ENCODE measurements around the gene SHOC1. TPM values are rescaled to one million over a fixed set of nuclear protein-coding genes. Genes with fewer than 3 reads are reported as not detected.
"Not testable (repeated sequence)": the region's sequence is repeated elsewhere in the genome, so short reads cannot be mapped to it uniquely, and the experiment has no call there.

Gene SHOC1
- total RNA-seq, 1 donor from 2014 or later: not detected

DNA sequence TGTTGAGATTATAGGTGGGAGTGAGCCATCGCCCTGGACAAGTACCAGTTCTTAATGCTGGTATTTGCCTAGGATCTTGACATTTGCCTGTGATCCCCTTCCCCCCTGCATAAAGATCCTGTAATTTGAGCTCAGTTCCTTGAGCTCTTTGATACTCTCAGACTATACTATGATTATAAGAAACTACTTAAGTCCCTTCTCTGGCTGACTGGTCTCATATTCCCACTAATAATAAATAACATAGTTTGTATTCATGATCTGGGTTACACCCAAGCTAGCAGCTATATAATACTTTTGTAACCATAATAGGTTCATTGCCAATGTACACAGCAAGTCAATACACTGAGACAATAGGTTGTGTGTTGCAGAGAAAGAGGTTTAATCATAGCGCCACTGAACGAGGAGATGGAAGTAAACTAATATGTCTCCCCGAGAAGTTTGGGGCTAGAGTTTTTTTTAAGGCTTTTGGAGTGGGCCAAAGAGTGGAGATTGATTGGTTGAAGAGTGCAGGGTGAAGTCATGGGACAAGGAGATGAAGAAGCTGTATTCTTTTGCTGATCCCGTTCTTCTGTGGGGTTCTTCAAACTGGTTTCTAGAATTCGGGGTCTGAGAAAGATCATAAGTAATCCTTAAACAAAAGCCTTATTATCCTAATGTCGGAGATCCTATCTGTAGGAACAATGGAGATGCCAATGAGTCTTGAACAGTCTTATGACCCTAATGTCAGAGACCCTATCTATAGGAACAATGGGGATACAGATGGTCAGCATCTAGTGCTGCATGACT, 20.7 kb upstream of the SHOC1 start:
- H3K4me3 Mint-ChIP-seq (ENCODE audit: unreplicated experiment): no peak overlapping the region

DNA sequence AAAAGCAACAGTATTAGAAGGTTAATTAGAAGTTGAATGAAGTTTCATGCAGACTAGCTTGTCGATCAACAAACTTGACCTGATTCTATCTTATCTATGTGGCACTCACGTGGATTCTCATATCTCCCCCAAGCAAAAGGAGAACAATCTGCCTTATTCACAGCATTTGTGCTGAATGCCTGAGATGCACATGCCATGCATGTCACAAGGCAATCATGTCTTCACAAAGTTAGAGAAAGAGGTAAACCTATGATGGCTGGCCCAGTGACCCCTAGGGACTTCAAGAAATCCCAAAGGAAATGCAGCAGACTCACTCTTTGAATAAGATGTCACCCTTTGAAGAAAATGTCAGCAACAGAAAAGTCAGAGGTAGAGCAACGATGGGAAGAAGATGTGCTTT, 17.6 kb upstream of the SHOC1 start:
- Mint-ChIP-seq H3K4me3 (ENCODE audit: unreplicated experiment) (no peak overlapping the region), H3K27ac (ENCODE audit: unreplicated experiment) (no peak overlapping the region), H3K4me1 (ENCODE audit: low read depth) (no peaks in the 10 kb centered on the region), H3K27me3 (ENCODE audit: low read depth) (no peaks in the 10 kb centered on the region), H3K9me3 (ENCODE audit: low read depth) (no peaks in the 10 kb centered on the region), H3K36me3 (ENCODE audit: low read depth) (peaks cover 2% of the 10 kb centered on the region)
- DNase-seq (ENCODE audit: low spot score): no peak
- TF ChIP-seq, protein P1, sequence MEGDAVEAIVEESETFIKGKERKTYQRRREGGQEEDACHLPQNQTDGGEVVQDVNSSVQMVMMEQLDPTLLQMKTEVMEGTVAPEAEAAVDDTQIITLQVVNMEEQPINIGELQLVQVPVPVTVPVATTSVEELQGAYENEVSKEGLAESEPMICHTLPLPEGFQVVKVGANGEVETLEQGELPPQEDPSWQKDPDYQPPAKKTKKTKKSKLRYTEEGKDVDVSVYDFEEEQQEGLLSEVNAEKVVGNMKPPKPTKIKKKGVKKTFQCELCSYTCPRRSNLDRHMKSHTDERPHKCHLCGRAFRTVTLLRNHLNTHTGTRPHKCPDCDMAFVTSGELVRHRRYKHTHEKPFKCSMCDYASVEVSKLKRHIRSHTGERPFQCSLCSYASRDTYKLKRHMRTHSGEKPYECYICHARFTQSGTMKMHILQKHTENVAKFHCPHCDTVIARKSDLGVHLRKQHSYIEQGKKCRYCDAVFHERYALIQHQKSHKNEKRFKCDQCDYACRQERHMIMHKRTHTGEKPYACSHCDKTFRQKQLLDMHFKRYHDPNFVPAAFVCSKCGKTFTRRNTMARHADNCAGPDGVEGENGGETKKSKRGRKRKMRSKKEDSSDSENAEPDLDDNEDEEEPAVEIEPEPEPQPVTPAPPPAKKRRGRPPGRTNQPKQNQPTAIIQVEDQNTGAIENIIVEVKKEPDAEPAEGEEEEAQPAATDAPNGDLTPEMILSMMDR (IDR thresholded peaks at IDR 0.05): no peak

More for the DNA sequence above, 20.7 kb upstream of the SHOC1 start:
- peaks cover 2% of the 10 kb centered on the region for H3K36me3 Mint-ChIP-seq (ENCODE audit: low read depth)
- no peaks in the 10 kb centered on the region for H3K9me3 Mint-ChIP-seq (ENCODE audit: low read depth)
- H3K4me1 Mint-ChIP-seq (ENCODE audit: low read depth): no peaks in the 10 kb centered on the region
- DNase-seq (ENCODE audit: low spot score): no peak
- H3K27me3 Mint-ChIP-seq (ENCODE audit: low read depth): no peaks in the 10 kb centered on the region
- H3K27ac Mint-ChIP-seq (ENCODE audit: unreplicated experiment): no peak overlapping the region
- TF ChIP-seq, protein P1 (IDR thresholded peaks at IDR 0.05): no peak

DNA sequence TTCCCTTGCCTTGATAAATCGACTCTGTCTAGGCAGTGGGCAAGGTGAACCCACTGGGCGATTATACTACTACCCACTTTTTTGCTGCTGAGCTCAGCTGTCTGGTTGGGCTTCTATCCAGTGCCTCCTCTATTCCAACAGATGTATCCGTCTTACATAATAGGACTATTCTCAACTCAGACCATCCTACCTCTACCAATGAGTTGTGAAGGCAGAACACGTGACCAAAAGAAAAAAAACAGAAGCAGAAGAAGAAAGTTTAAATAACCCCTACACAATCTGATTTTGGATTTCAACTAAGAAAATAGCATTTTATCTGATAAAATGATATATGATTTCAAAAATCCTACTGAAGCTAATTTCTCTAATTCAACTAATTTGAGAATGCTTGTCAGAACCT, 16.2 kb upstream of the SHOC1 start:
- no peak overlapping the region for H3K27ac Mint-ChIP-seq (ENCODE audit: unreplicated experiment)
- no peak overlapping the region for H3K4me3 Mint-ChIP-seq (ENCODE audit: unreplicated experiment)
- peaks cover 5% of the 10 kb centered on the region for H3K4me1 Mint-ChIP-seq (ENCODE audit: low read depth)
- H3K27me3 Mint-ChIP-seq (ENCODE audit: low read depth): no peaks in the 10 kb centered on the region
- peaks cover 2% of the 10 kb centered on the region for H3K36me3 Mint-ChIP-seq (ENCODE audit: low read depth)
- H3K9me3 Mint-ChIP-seq (ENCODE audit: low read depth): no peaks in the 10 kb centered on the region
- TF ChIP-seq, protein P1 (IDR thresholded peaks at IDR 0.05): no peak
- DNase-seq (ENCODE audit: low spot score): no peak

DNA sequence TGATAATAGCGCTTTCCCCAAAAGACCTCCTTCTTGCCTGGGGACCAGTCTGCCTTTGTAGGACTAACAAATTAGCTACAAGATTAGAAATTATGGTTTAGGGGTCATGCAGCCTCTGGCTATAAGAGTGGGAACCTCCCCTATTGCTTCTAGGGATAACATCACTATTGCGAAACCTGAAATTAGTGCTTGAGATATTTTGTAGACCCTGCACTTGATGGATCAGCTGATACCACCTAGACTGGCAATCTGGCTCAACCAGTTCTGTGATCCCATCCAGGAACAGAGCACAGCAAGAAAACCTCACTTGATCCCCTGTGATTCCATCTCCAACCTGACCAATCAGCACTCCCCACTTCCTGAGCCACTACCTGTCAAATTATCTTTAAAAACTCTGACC, 15.7 kb upstream of the SHOC1 start:
- DNase-seq (ENCODE audit: low spot score); H3K9me3 Mint-ChIP-seq (ENCODE audit: low read depth); H3K27ac Mint-ChIP-seq (ENCODE audit: unreplicated experiment); H3K4me3 Mint-ChIP-seq (ENCODE audit: unreplicated experiment); H3K36me3 Mint-ChIP-seq (ENCODE audit: low read depth); H3K27me3 Mint-ChIP-seq (ENCODE audit: low read depth): not testable (repeated sequence)
- peaks cover 10% of the 10 kb centered on the region for H3K4me1 Mint-ChIP-seq (ENCODE audit: low read depth)

DNA sequence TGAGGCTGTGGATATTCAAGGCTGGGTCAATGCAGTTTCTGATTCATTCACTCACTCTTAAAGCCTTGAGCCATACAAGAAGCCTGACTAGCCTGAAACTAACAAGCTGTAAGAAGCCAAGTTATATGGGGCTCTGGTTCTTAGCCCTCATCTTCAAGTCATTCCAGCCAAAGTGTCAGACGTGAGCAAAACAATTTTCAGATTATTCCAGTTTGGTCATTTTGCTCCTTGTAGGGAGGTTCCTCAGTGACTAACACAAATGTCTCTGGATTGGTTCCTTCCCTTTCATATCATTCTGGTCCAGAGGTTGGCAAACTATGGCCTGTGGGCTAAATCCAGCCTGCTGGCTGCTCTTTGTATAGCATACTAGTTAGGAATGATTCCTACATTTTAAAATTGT, 12.5 kb upstream of the SHOC1 start:
- H3K36me3 Mint-ChIP-seq (ENCODE audit: low read depth): peaks cover 2% of the 10 kb centered on the region
- H3K27ac Mint-ChIP-seq (ENCODE audit: unreplicated experiment): no peak overlapping the region
- H3K4me1 Mint-ChIP-seq (ENCODE audit: low read depth): peaks cover 12% of the 10 kb centered on the region
- no peaks in the 10 kb centered on the region for H3K9me3 Mint-ChIP-seq (ENCODE audit: low read depth)
- H3K27me3 Mint-ChIP-seq (ENCODE audit: low read depth): no peaks in the 10 kb centered on the region
- TF ChIP-seq, protein P1 (IDR thresholded peaks at IDR 0.05): no peak
- H3K4me3 Mint-ChIP-seq (ENCODE audit: unreplicated experiment): no peak overlapping the region
- no peak for DNase-seq (ENCODE audit: low spot score)

DNA sequence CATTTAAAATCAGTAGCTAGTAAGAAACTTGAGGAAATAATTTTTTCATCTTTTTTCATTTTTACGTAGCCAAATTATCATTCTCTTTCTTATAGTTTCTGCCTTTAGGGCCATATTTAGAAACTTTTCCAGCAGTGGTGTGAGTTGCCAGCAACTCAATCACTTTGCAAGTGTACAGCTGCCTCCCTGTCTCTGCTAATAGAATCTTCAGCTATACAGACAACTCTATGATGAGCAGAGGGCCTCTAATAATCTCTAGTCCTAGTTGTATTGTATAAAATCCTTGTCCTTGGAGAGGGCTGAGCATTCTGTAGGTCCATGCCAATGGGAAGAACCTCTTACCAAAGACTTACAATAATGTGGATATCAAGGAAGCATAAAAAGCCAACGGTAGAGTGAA, 11.5 kb upstream of the SHOC1 start:
- no peak for DNase-seq (ENCODE audit: low spot score)
- no peaks in the 10 kb centered on the region for H3K27me3 Mint-ChIP-seq (ENCODE audit: low read depth)
- H3K4me1 Mint-ChIP-seq (ENCODE audit: low read depth): peaks cover 12% of the 10 kb centered on the region
- TF ChIP-seq, protein P1 (IDR thresholded peaks at IDR 0.05): no peak
- peaks cover 2% of the 10 kb centered on the region for H3K36me3 Mint-ChIP-seq (ENCODE audit: low read depth)
- no peak overlapping the region for H3K4me3 Mint-ChIP-seq (ENCODE audit: unreplicated experiment)
- H3K9me3 Mint-ChIP-seq (ENCODE audit: low read depth): no peaks in the 10 kb centered on the region
- no peak overlapping the region for H3K27ac Mint-ChIP-seq (ENCODE audit: unreplicated experiment)
